AG09309 (cell line): ENCODE data around the gene SLC30A1.

ENCODE experiments used
- DNase-seq: peaks from one replicate; pipeline ENCODE4 v3.0.0-alpha.2; 2010; ENCODE audit warnings: low read depth
- H3K4me3 ChIP-seq: 2 replicates; pipeline ENCODE4 v1.5.1; 2011; ENCODE audit warnings: mild to moderate bottlenecking, low read depth, low read length, moderate library complexity; ENCODE audit not compliant: control insufficient read depth
- CTCF ChIP-seq: IDR thresholded peaks from 2 replicates; pipeline ENCODE4 v1.5.1; 2011; ENCODE audit warnings: mild to moderate bottlenecking, low read depth, low read length, inconsistent platforms; ENCODE audit not compliant: insufficient read depth, control insufficient read depth; ENCODE audit errors: missing control alignments

Gene SLC30A1

GRCh38 chr1:211566431-211567025 lies 12.4 kb downstream of the SLC30A1 start:
- no peak for TF ChIP-seq CTCF
- no peak for DNase-seq
- no peak overlapping the region for H3K4me3 ChIP-seq

GRCh38 chr1:211564084-211564483 lies 14.9 kb downstream of the SLC30A1 start:
- H3K4me3 ChIP-seq, result no peak overlapping the region
- no peak for DNase-seq
- no peak for TF ChIP-seq CTCF

GRCh38 chr1:211559222-211560010 lies 19.5 kb downstream of the SLC30A1 start:
- DNase-seq, result no peak
- TF ChIP-seq CTCF, result no peak
- H3K4me3 ChIP-seq, result no peak overlapping the region

GRCh38 chr1:211557894-211558625 lies 20.9 kb downstream of the SLC30A1 start:
- TF ChIP-seq CTCF, result no peak
- no peak overlapping the region for H3K4me3 ChIP-seq
- no peak for DNase-seq

GRCh38 chr1:211553549-211553948 lies 25.4 kb downstream of the SLC30A1 start:
- no peak overlapping the region for H3K4me3 ChIP-seq
- DNase-seq, result no peak
- no peak for TF ChIP-seq CTCF

- DNase-seq, result peak; percentile 44
- no peak for TF ChIP-seq CTCF
- H3K4me3 ChIP-seq, result no peak overlapping the region
Measured at GRCh38 chr1:211551638-211552460, 27.1 kb downstream of the SLC30A1 start.
